ENCODE measurements around the gene AUTS2.

The AUTS2 gene

GRCh38 chr7:70570961-70571360, 972.7 kb downstream of the AUTS2 start (continued):
- TF ChIP-seq, protein P1, sequence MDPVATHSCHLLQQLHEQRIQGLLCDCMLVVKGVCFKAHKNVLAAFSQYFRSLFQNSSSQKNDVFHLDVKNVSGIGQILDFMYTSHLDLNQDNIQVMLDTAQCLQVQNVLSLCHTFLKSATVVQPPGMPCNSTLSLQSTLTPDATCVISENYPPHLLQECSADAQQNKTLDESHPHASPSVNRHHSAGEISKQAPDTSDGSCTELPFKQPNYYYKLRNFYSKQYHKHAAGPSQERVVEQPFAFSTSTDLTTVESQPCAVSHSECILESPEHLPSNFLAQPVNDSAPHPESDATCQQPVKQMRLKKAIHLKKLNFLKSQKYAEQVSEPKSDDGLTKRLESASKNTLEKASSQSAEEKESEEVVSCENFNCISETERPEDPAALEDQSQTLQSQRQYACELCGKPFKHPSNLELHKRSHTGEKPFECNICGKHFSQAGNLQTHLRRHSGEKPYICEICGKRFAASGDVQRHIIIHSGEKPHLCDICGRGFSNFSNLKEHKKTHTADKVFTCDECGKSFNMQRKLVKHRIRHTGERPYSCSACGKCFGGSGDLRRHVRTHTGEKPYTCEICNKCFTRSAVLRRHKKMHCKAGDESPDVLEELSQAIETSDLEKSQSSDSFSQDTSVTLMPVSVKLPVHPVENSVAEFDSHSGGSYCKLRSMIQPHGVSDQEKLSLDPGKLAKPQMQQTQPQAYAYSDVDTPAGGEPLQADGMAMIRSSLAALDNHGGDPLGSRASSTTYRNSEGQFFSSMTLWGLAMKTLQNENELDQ (tag by site-specific recombination; IDR thresholded peaks at IDR 0.05; ENCODE audit: low read depth), result no peak

- H3K9me3 ChIP-seq (ENCODE audit: control insufficient read depth, insufficient read depth, low read depth, low read length), result no peaks in the 10 kb centered on the region
- peaks cover 29% of the 10 kb centered on the region for H3K4me1 ChIP-seq (ENCODE audit: control insufficient read depth, insufficient read depth, low read length)
- no peak overlapping the region for H3K4me3 ChIP-seq (ENCODE audit: low read depth, low read length)
- no peak overlapping the region; the same call in 1 of the 2 replicates for H3K27ac ChIP-seq (ENCODE audit: extremely low read depth, low read depth, low read length)
- CTCF ChIA-PET, result no interaction called here
- POLR2A ChIA-PET, result no interaction called here
- H3K36me3 ChIP-seq (ENCODE audit: control insufficient read depth in 2 of 2, insufficient read depth in 1 of 2, low read length in 2 of 2), result no peaks in the 10 kb centered on the region
- TF ChIP-seq ZNF571 (tag by site-specific recombination; IDR thresholded peaks at IDR 0.05) (no peak), ZNF239 (tag by site-specific recombination; IDR thresholded peaks at IDR 0.05) (no peak), ZNF549 (tag by site-specific recombination; IDR thresholded peaks at IDR 0.05) (no peak), ZNF354C (tag by site-specific recombination; IDR thresholded peaks at IDR 0.05; ENCODE audit: borderline replicate concordance, low read depth) (no peak), ZNF555 (tag by site-specific recombination; conservative IDR thresholded peaks at IDR 0.05) (no peak), SETDB1 (IDR thresholded peaks at IDR 0.05; ENCODE audit: insufficient read length, low read length) (no peak), ZNF223 (tag by site-specific recombination; IDR thresholded peaks at IDR 0.05) (no peak), ZNF433 (tag by site-specific recombination; IDR thresholded peaks at IDR 0.05; ENCODE audit: low read depth) (no peak), ZNF623 (tag by site-specific recombination; IDR thresholded peaks at IDR 0.05) (no peak), ZNF785 (tag by site-specific recombination; IDR thresholded peaks at IDR 0.05) (no peak), KLF1 (tag by site-specific recombination; IDR thresholded peaks at IDR 0.05) (no peak), ZNF248 (tag by site-specific recombination; IDR thresholded peaks at IDR 0.05) (no peak), ZNF174 (tag by site-specific recombination; IDR thresholded peaks at IDR 0.05) (no peak), HIC1 (tag by site-specific recombination; IDR thresholded peaks at IDR 0.05) (no peak), ZNF221 (tag by site-specific recombination; IDR thresholded peaks at IDR 0.05; ENCODE audit: borderline replicate concordance) (no peak), KLF9 (tag by site-specific recombination; IDR thresholded peaks at IDR 0.05; ENCODE audit: low read depth) (no peak)
- TF ChIP-seq, protein P2, sequence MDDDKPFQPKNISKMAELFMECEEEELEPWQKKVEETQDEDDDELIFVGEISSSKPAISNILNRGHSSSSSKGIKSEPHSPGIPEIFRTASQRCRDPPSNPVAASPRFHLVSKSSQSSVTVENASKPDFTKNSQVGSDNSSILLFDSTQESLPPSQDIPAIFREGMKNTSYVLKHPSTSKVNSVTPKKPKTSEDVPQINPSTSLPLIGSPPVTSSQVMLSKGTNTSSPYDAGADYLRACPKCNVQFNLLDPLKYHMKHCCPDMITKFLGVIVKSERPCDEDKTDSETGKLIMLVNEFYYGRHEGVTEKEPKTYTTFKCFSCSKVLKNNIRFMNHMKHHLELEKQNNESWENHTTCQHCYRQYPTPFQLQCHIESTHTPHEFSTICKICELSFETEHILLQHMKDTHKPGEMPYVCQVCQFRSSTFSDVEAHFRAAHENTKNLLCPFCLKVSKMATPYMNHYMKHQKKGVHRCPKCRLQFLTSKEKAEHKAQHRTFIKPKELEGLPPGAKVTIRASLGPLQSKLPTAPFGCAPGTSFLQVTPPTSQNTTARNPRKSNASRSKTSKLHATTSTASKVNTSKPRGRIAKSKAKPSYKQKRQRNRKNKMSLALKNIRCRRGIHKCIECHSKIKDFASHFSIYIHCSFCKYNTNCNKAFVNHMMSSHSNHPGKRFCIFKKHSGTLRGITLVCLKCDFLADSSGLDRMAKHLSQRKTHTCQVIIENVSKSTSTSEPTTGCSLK (tag by site-specific recombination; IDR thresholded peaks at IDR 0.05), result no peak
- TF ChIP-seq, protein P3, sequence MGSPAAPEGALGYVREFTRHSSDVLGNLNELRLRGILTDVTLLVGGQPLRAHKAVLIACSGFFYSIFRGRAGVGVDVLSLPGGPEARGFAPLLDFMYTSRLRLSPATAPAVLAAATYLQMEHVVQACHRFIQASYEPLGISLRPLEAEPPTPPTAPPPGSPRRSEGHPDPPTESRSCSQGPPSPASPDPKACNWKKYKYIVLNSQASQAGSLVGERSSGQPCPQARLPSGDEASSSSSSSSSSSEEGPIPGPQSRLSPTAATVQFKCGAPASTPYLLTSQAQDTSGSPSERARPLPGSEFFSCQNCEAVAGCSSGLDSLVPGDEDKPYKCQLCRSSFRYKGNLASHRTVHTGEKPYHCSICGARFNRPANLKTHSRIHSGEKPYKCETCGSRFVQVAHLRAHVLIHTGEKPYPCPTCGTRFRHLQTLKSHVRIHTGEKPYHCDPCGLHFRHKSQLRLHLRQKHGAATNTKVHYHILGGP (tag by site-specific recombination; IDR thresholded peaks at IDR 0.05), result no peak
Measured at GRCh38 chr7:70571403-70571934, 973.2 kb downstream of the AUTS2 start.
